GM19238 (cell line): ENCODE results near the gene PRKCA.
"Not testable (repeated sequence)": the region's sequence is repeated elsewhere in the genome, so short reads cannot be mapped to it uniquely, and the experiment has no call there.

Source experiments
- DNase-seq: peaks from one replicate; pipeline ENCODE4 v3.0.0; 2011; ENCODE audit warnings: low spot score; ENCODE audit not compliant: insufficient read length

PRKCA gene

DNA sequence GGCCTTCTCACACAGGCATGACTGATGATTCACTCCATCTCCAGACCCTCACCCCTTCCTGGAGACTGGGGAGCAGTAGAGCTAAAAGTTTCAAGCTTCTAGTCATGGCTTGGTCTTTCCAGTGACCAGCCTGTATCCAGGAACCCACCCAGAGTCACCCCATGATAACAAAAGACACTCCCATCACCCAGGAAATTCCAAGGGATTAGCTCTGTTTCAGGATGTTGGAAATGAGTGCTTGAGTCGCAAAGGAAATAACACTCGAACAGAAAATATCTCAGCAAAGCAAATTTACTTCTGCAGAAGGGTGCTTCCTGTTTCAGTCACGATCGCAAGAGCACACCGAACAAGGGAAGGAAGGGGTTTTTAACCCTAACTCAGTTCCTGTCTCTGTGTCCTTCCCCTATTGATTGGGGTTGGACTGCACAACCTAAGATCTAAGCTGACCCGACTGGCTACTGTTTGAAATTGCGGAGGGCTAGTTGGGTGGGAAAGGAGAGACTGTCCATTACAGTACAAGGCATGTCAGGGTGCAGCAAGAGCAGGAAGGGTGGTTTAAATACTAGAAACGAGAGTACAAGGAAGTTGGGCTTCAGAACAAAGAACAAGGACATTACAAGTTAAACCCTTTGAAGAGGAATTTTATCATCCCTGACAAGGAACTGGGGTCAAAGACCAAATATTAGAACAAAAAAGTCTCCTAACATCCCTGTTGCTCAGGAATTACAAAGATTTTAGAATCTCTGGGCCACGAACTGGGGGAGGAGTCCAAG, 308.1 kb downstream of the PRKCA start:
- DNase-seq: no peak

GRCh38 chr17:66611397-66611796, 309.0 kb downstream of the PRKCA start:
- DNase-seq: no peak

DNA sequence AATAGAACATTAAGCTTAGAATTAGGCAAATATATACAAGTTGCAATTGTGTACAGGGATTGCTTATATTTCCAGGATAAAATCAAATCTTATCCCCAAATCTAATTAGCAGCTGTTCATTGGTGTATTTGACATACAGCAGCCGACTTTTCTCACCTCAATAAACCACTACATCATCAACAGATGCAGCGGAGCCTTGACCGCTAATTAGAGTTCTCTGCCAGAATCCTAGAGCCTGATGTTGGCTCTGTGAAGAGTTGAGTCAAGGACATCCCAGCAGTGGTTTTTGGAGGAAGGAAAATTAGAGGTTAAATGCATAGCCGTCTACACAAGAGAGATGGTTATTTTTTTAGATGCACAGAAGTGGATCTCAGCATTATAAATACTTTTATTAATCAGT, 310.6 kb downstream of the PRKCA start:
- DNase-seq: no peak

DNA sequence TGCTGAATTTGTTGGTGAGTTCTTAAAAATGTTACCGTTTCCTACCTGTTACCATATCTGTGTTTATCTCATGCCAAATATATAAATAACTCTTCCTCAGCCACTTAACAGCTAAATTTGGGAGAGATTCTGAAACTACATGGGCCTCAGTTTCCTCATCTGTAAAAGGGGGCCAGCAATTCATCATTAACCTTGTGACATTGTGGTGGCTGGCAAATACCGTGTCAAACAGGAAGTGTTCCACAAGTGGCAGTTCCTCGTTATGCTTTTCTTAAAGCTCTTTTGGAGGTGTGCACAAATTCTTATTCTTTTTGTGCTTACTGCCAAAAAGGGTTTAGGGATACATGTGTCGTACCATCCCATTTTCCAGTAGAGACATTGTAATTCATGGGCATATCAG, 312.1 kb downstream of the PRKCA start:
- no peak for DNase-seq

GRCh38 chr17:66619206-66619605, 316.8 kb downstream of the PRKCA start:
- DNase-seq: no peak

- no peak for DNase-seq
Observed at GRCh38 chr17:66620528-66620927, 318.1 kb downstream of the PRKCA start.

GRCh38 chr17:66624630-66625029, 322.2 kb downstream of the PRKCA start:
- not testable (repeated sequence) for DNase-seq

DNA sequence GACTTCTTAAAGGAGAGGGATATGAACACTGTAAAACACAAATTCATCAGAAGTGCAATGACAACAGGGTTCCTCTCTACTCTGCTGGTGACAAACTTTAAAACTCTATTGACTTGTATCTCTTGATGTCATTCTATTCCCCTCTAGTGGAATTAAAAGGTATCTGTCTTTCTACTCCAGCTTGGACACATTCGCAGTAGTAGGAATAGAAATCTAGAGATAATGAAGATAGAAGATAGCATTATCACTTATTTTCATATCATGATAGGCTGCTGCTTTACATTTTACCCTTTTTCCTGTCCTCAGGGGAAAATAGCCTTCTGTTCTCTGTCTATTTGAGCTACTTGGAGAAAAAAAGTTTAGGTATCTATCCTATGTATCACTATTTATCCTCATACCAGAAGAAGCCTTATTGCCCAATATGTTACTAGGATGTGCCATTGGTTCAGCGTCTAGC, 322.9 kb downstream of the PRKCA start:
- no peak for DNase-seq

DNA sequence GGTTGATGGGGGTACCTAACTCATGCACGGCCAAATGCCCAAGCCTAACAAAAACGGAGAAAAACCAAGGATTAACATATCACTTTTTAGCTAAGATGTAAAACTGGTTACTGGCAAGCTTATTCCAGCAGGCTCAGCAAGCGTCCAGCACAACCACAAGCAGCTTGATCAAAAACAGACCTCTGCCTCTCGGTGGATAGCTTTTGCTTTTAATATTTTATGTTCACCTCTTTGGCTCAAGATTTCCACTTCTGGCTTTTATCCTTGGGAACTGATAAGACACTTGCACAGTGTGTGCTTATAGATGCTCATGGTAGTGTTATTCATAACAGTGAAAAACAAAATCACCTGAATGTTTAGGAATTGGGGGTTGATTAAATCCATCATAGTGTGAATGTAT, 325.6 kb downstream of the PRKCA start:
- no peak for DNase-seq

DNA sequence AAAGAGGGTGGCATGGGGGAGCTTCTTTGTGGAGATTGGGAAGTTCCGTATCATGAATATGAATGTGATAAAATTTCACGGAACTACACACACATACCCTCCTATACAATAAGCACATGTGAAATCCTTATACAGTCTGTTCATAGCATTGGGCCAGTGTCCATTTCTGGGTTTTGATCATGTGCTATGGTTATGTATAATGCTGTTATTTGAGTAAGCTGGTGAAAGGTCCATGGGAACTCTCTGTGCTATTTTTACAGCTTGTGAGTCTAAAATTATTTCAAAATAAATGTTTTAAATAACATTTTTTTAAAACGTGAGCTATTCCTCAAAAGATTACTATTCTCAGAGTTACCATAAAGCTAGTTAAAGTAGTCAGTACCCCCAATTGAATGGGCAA, 327.3 kb downstream of the PRKCA start:
- no peak for DNase-seq

GRCh38 chr17:66630379-66630778, 328.0 kb downstream of the PRKCA start:
- DNase-seq: no peak

DNA sequence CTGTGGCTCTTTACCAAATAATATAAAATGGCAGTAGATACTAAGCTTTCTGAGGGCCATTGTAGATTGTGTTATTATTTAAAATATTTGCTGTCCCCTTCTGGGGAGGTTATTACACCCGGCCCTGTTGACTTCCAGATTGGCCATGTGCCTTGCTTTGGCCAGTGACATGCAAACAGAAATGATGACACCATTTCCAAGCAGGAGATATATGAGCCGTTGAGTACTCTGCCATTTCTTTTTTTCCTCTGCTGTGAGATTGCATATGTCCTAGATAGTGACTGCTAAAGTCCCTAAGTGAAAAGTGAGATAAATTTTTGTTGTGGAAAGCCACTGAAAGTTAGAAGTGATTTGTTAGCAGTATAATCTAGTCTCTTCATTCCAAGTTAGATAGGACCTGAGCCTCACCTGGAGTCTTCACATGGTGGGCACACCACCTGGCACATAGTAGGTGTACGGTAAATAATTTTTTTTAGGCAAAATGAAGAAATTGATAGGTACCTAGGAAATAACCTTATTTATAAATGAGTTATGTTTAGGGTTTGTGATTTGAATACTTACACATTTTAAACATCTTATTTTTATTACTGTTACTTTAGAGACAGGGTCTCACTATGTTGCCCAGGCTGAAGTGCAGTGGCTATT, 328.5 kb downstream of the PRKCA start:
- DNase-seq: no peak

- DNase-seq: no peak
Observed at GRCh38 chr17:66632731-66633130, 330.3 kb downstream of the PRKCA start.

DNA sequence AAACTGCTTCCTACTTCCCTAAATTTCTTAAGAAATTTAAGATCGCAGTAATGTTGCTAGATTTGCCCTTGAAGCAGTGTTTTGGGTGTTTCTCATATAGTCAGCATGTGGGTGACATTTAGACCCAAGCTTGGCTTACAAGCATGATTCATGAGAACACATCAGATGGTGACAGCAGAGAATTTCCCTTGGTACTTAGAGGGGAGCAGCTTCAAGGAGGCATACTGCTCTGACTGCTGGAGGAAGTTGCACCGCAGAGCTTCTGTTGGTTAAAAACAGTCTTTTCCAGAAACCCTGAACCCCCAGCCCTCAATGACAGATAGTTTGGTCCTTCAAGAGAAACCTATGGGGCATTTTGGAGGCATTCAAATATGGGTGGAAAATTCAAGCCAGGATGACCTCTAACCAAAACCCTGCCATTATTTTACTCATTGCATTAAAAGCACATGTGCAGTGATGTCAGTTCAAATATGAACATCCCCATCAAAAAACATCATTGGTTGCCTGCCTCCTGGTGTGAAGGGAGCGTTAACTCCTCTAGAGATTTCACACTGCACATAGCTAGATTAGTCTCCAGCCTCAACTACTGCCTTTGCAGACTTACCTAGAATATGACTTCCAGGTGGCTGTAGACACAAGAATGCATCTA, 331.0 kb downstream of the PRKCA start:
- DNase-seq: no peak

- DNase-seq: no peak
Observed at GRCh38 chr17:66634193-66634592, 331.8 kb downstream of the PRKCA start.

GRCh38 chr17:66635386-66636045, 333.1 kb downstream of the PRKCA start:
- DNase-seq: no peak

DNA sequence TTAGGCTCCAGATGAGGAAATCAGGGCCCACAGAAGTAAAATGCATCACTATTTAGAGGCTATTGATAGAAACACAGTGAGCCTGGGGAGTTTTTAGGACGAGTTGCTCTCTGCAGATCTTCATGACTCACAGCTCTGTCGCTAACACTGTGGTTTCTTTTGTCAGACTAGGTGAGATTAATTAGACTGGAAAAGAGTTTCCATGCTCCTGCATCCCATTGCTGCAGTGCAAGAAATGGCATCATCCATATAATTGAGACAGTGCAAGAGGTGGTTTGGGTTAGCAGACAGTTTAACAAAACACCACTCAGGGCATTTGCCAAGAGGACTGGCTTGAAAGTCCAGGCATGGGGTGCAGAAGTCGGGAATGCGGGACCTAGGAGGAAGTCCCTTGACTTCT, 333.7 kb downstream of the PRKCA start:
- DNase-seq: no peak

- no peak for DNase-seq
Observed at GRCh38 chr17:66637491-66637890, 335.1 kb downstream of the PRKCA start.

GRCh38 chr17:66638707-66639479, 336.5 kb downstream of the PRKCA start:
- DNase-seq: no peak

GRCh38 chr17:66643815-66644710, 341.6 kb downstream of the PRKCA start:
- no peak for DNase-seq
